ENCODE measurements around the gene RSU1.

DNA sequence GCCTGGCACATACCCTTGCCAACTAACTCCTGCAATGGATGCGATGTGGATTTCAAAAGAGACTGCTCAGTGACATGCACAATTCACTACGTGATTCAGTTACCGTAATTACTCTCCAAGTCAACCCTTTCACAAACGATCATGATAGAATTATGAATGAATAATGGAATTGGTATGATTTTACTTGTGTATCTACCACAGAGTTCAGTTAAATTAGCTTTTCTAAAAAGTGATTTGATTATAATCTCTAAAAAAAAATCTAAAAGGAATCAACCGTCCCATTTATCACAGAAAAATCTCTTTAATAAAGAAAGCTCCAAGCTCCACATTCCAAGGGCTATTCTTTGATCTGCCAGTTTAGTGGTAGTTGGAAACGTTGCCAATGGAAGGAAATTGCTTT lies 30.4 kb upstream of the RSU1 start:
- TF ChIP-seq, protein P1, sequence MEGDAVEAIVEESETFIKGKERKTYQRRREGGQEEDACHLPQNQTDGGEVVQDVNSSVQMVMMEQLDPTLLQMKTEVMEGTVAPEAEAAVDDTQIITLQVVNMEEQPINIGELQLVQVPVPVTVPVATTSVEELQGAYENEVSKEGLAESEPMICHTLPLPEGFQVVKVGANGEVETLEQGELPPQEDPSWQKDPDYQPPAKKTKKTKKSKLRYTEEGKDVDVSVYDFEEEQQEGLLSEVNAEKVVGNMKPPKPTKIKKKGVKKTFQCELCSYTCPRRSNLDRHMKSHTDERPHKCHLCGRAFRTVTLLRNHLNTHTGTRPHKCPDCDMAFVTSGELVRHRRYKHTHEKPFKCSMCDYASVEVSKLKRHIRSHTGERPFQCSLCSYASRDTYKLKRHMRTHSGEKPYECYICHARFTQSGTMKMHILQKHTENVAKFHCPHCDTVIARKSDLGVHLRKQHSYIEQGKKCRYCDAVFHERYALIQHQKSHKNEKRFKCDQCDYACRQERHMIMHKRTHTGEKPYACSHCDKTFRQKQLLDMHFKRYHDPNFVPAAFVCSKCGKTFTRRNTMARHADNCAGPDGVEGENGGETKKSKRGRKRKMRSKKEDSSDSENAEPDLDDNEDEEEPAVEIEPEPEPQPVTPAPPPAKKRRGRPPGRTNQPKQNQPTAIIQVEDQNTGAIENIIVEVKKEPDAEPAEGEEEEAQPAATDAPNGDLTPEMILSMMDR (IDR thresholded peaks at IDR 0.05): no peak
- TF ChIP-seq POLR2A (IDR thresholded peaks at IDR 0.05): no peak

Measured in uterus (tissue), 2 donors.